ENCODE data around the gene C2orf81.
A peak's percentile ranks its signal among the peaks of the same experiment; 100 is the strongest.
"Not testable (repeated sequence)": the region's sequence is repeated elsewhere in the genome, so short reads cannot be mapped to it uniquely, and the experiment has no call there.

The C2orf81 gene

GRCh38 chr2:74423231-74424095, 2.0 kb upstream of the C2orf81 start:
- no peak for DNase-seq (ENCODE audit: low read depth, low spot score)

- DNase-seq (ENCODE audit: low read depth, low spot score), result not testable (repeated sequence)
Observed at GRCh38 chr2:74420443-74421103, 846 bp downstream of the C2orf81 start.

GRCh38 chr2:74420006-74420405, 1.4 kb downstream of the C2orf81 start:
- no peak for DNase-seq (ENCODE audit: low read depth, low spot score)

GRCh38 chr2:74419345-74419744, 2.1 kb downstream of the C2orf81 start:
- no peak for DNase-seq (ENCODE audit: low read depth, low spot score)

GRCh38 chr2:74418312-74418711, 3.1 kb downstream of the C2orf81 start:
- no peak for DNase-seq (ENCODE audit: low read depth, low spot score)

GRCh38 chr2:74417763-74418162, 3.7 kb downstream of the C2orf81 start:
- DNase-seq (ENCODE audit: low read depth, low spot score), result no peak

- DNase-seq (ENCODE audit: low read depth, low spot score), result no peak
Observed at GRCh38 chr2:74417197-74417596, 4.2 kb downstream of the C2orf81 start.

- no peak for DNase-seq (ENCODE audit: low read depth, low spot score)
Observed at GRCh38 chr2:74416778-74417177, 4.6 kb downstream of the C2orf81 start.

GRCh38 chr2:74415762-74416395, 5.5 kb downstream of the C2orf81 start:
- no peak for DNase-seq (ENCODE audit: low read depth, low spot score)

GRCh38 chr2:74414881-74415761, 6.3 kb downstream of the C2orf81 start:
- DNase-seq (ENCODE audit: low read depth, low spot score), result no peak

GRCh38 chr2:74414441-74414840, 7.0 kb downstream of the C2orf81 start:
- DNase-seq (ENCODE audit: low read depth, low spot score), result no peak

- no peak for DNase-seq (ENCODE audit: low read depth, low spot score)
Observed at GRCh38 chr2:74413001-74413698, 8.3 kb downstream of the C2orf81 start.

- DNase-seq (ENCODE audit: low read depth, low spot score), result no peak
Observed at GRCh38 chr2:74407682-74408081, 13.7 kb downstream of the C2orf81 start.

GRCh38 chr2:74406035-74406434, 15.4 kb downstream of the C2orf81 start:
- no peak for DNase-seq (ENCODE audit: low read depth, low spot score)

GRCh38 chr2:74401891-74402290, 19.5 kb downstream of the C2orf81 start:
- DNase-seq (ENCODE audit: low read depth, low spot score), result no peak

- DNase-seq (ENCODE audit: low read depth, low spot score), result no peak
Observed at GRCh38 chr2:74399785-74400184, 21.6 kb downstream of the C2orf81 start.

- DNase-seq (ENCODE audit: low read depth, low spot score), result no peak
Observed at GRCh38 chr2:74396149-74396548, 25.3 kb downstream of the C2orf81 start.

- DNase-seq (ENCODE audit: low read depth, low spot score), result no peak
Observed at GRCh38 chr2:74393525-74393924, 27.9 kb downstream of the C2orf81 start.

- DNase-seq (ENCODE audit: low read depth, low spot score), result no peak
Observed at GRCh38 chr2:74392449-74392743, 29.0 kb downstream of the C2orf81 start.

GRCh38 chr2:74391580-74392448, 29.6 kb downstream of the C2orf81 start:
- peak; percentile 88 for DNase-seq (ENCODE audit: low read depth, low spot score)

Measured in smooth muscle cell of the brain vasculature (primary cell).